Lung microvascular endothelial cell (primary cell): ENCODE data around the gene OPHN1. TPM values are rescaled to one million over a fixed set of nuclear protein-coding genes. Genes with fewer than 3 reads are reported as not detected.
"Not testable (repeated sequence)": the region's sequence is repeated elsewhere in the genome, so short reads cannot be mapped to it uniquely, and the experiment has no call there.

Experiments
- DNase-seq, 2 donors: peaks; one replicate each; pipeline versions ENCODE4 v3.0.0 to v3.0.0-alpha.2; 2010; ENCODE audit warnings: low read depth in 2 of 2
- total RNA-seq: library from RNA; depleted of rRNA; stranded (reverse); fragments of >200 nt; gene quantifications from 2 replicates; pipeline ENCODE4 v1.2.1, GENCODE V29; 2014

OPHN1 gene
- total RNA-seq, 1 donor from 2014 or later: 7.7 TPM

DNA sequence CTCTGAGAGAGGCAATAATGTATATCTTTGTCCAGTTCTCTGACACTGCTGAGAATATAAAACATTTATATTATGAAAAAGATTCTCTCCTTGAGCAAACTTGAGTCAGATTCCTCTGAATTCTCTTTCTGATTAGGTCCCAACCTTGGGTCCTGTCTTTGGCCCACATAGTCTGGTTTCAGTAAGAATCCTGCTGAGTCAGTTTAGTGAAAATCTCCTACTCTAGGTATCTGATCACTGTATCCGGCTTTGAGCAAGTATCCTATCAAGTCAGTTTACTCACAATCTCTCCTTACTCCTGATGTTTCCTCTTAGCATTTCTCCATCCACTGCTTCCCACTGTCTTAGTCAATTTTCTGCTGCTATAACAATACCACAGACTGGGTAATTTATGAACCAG is 253.9 kb downstream of the OPHN1 start:
- DNase-seq: no peak

DNA sequence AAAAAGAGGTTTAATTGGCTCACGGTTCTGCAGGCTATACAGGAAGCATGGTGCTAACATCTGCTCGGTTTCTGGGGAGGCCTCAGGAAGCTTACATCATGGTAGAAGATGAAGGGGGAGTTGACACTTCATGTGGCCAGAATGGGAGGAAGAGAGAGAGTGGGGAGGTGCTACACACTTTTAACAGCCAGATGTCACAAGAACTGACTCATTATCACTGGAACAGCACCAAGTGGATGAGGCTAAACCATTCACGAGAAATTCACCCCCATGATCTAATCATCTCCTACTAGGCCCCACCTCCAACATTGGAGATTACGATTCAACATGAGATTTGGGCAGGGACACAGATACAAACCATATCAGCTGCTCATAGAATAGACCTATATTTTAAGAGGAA is 255.8 kb downstream of the OPHN1 start:
- DNase-seq: peak in 1 of 2 donors; percentile 18

DNA sequence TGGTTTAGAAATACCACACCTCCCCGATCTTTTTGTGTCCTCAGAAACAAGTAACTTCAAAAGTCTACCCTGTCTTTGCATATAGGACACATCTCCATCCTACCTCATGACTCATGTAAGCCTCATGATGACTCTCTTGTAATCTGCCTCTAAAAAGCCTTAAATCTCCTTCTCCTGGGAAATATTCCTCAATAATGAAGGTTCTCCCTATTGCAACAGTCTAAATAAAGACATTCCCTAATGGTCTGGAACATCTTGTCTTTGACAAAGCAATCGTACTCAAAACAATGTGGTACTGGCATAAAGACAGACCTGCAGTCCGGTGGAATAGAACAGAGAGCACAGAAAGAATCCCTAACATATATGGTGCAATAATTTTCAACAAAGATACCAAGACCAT is 257.7 kb downstream of the OPHN1 start:
- DNase-seq: peak in 1 of 2 donors; percentile 12

DNA sequence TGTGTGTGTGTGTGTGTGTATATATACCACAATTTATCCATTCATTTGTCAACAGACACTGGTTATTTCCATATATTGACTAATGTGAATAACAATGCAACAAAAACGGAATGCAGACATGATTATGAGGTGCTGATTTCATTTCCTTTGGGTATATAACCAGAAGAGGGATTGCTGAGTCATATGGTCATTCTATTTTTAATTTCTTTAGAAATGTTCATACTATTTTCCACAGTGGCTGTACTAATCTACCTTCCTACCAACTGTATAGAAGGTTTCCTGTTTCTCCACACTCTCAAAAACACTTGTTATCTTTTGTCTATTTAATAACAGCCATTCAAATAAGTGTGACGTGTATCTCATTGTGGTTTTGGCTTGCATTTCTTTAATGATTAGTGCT is 269.9 kb downstream of the OPHN1 start:
- peak; percentile 85 to 86 for DNase-seq

DNA sequence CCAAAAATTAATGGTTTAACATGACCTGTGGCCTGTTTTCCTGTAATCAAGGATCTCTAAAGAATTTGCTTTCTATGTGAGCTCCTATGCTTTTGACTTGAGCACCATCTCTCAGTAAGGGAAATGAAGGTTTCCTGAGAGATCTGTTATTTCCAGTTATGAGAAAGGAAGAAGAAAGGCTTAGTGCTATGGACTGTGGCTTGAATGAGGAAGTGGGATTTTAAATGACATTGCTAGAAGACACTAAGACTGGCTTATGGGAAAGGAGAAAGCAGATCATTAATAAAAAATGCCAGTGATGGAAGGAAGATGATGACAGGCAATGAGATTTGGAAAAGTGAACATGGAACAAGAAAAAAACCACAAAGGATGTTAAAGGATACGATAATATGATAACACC is 285.4 kb downstream of the OPHN1 start:
- no peak for DNase-seq

DNA sequence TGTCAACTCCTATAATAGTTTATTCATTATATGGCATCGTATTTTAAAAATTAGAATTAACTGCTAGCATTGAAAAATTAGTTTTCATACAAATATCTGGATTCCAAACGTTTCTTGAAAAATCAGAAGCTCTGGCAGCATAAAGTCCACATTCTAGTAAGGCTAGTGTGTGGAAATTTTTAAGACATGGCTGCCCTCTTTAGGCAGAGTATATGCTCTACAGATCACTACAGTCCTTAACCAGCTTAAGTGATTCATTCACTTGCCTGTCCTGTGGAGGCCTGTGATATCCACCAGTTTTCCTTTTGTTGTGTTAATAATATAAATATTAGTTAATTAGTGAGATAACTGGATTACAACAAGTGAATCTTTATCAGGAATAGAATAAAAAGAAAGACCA is 287.2 kb downstream of the OPHN1 start:
- peak; percentile 55 to 59 for DNase-seq

DNA sequence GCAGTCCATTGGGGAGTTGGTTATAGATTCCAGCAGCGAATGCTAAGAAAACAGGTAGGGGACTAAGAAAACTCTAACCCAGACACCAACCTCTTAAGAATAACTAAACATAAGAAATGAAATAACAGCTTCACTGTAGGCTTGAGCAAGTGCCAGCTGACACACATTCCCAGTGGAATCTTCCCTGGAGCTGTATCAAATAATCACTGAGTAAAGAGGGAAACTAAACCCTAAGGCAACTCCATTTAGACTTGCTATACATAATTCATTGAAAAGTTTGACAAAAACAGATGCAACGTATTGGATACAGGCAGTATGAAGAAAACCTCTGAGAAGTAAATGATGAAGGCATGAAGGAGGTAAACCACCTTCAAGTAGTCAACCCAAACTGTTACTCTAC is 293.5 kb downstream of the OPHN1 start:
- DNase-seq: no peak

DNA sequence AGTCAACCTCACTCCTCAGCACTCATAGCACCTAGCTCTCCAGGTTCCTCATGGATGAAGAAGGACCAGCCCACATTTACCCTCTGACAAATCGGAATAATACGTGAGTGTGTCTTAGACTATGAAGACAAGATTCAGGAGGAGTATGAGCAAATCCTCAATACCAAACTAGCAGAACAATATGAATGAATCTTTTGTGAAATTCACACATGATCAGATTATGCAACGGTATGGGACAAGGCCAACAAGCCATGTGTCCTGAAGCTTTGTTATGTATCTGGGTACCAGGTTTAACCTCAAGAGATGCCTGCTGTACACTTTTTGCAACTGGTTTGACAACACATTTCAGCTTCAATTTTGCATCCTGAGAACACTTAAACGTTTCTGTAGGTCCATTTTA is 300.1 kb downstream of the OPHN1 start:
- DNase-seq: no peak

DNA sequence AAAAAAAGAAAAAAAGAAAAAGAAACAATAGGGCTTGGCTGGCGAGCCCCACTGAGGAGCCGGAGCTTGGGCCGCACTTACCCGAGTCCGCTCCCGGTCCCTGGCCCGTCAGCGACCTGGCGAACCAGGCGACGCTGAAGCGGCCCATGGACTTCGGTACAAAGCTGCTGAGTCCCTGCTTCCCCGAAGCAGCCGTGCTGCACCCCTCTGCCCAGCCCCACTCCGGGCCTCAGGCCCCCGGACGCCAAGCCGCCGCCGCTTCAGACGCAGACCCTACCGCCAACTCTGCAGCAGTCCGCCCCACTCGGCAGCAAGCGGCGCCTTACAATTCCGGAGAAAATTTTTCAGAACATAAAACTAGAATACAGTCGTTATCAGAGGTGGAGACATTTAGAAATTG is 300.5 kb downstream of the OPHN1 start:
- DNase-seq: no peak

DNA sequence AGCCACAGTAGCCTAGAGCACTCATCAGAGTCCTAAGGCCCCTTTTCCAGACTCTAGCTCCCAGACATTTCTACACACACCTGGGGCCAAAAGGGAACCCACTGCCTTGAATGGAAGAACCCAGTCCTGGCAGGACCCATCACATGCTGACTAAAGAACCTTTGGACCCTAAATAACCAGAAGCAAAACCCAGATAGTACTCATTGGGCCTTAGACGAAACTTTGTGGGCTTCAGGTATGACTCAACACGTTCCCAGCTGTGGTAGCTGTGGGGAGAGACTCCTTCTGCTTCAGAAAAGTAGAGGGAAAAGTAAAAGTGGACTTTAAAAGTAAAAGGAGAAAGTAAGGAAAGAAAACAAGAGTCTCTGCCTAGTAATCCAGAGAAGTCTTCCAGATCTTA is 311.5 kb downstream of the OPHN1 start:
- no peak for DNase-seq

DNA sequence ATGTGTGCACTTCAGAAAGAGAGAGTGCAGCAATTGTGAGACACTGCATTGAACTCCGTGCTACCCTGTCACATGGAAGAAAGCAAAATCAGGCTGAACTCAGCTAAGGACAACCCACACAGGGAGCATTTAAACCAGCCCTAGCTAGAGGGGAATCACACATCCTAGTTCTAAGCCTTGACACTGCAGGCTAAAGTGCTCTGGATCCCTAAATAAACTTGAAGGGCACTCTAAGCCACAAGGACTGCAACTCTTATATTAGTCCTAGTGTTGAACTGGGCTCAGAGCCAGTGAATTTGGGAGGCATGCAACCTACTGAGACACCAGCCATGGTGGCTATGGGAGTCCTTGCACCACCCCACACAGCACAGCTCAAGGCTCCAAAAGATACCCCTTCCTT is 311.9 kb downstream of the OPHN1 start:
- DNase-seq: no peak

DNA sequence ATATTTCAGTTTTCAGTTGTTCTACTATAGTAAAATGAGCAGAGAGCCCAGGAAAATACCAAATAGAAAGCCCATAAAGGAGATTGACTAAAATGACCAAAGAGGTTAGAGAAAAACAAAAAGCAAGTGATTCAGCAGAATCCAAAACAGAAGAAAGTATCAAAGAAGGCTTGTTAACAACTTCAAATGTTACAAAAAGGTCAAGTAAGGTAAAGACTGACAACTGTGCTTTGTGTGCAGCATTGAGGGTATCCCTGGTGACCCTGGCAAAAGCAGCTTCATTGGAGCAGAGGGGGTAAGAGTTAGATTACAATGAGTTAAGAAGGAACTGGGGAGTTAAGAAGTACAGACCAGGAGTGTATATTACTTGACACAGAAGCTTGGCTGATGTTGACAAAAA is 317.9 kb downstream of the OPHN1 start:
- DNase-seq: no peak

DNA sequence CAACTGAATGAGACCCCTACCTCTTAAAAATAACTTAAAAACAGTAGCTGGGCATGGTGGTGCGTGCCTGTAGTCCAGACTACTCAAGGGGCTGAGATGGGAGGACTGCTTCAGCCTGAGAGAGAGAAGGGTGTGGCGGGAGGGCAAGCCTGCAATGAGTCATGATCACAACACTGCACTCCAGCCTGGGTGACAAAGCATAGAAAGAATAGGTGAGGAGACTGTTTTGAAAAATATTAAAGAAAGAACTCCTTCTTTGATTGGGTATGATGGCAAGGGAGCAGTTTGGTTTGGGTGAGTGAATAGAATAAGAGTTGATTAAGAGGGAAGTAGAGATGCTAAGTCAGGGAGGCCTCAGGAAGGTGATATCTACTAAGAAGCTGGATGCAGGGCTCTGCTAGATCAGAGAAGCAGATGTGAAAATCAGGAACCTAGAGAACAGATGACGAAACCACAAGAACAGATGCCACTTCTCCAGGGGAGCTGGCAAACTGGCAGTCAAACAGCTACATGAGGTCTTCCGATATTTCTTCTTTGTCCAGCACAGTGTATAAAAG is 318.6 kb downstream of the OPHN1 start:
- no peak for DNase-seq

DNA sequence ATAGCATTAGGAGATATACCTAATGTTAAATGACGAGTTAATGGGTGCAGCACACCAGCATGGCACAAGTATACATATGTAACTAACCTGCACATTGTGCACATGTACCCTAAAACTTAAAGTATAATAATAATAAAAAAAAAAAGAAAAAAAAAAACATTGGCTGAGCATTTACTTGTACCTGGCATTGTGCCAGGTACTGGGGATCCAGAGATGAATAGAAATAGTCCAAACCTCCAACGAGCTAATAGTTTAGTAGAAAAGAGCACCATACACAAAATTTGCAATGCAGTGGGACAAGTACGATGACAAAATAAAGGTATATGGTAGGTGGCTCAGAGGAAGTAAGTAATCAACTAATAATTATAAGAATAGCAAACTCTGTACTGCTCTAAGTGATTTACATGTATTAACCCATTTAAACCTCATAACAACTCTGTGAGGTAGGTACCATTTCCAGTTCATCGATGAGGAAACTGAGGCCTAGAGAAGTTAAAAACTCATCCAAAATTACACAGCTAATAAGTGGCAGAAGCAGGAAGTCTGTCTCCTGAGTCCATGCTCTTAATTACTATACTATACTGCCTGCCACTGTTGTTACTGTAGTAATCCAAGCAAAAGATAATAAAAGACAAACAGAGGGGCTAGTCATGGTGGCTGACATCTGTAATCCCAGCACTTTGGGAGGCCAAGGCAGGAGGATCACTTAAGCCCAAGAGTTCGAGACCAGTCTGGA is 319.3 kb downstream of the OPHN1 start:
- DNase-seq: peak in 1 of 2 donors; percentile 19

DNA sequence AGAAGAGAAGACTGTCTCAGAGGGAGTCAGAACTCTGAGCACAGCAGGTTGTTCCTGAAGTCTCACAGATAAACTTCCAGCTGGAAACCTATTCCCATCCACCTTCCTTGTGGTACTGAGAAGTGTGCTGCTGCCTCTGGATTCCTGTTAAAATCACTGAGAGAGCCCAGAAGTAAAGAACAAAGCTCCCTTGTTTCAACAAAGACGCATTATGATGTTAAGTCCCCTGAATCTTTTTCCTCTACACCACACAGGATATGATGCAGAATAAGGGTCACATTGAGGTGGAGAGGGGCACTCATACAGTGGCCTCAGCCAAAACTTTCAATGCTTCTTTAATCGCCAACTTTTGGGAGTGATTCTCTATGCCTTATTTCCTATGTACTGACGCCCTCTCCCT is 321.0 kb downstream of the OPHN1 start:
- peak in 1 of 2 donors; percentile 39 for DNase-seq

DNA sequence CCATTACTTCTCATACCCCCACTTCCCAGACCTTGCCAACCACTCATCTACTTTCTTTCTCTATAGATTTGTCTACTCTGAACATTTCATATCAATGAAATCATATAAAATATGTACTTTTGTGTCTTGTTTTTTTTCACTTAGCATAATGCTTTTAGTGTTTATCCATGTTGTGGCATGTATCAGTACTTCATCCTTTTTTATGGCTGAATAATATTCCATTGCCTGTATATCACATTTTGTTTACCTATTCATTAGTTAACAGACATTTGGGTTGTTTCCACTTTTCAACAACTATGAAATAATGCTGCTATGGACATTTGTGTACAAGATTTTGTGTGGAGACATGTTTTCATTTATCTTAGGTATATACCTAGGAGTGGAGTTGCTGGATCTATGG is 324.1 kb downstream of the OPHN1 start:
- DNase-seq: no peak

DNA sequence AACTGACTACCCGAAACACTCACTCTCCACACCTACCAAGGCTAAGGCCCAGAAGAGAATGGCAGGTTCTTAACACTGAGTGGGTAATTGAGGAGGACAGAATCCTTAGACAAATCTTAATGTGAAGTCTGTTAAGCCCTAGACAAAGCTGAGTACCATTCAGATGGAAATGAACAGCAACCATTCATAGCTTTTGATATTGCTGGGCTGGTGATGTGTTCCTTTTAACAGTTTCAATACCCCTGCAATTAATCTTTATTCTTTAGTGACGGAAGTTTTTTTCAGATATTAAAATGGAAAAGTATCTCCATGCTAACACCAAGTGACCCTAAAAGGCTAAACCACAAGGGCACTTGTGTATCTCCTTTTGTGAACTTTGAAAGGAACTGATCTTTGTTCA is 334.9 kb downstream of the OPHN1 start:
- no peak for DNase-seq

DNA sequence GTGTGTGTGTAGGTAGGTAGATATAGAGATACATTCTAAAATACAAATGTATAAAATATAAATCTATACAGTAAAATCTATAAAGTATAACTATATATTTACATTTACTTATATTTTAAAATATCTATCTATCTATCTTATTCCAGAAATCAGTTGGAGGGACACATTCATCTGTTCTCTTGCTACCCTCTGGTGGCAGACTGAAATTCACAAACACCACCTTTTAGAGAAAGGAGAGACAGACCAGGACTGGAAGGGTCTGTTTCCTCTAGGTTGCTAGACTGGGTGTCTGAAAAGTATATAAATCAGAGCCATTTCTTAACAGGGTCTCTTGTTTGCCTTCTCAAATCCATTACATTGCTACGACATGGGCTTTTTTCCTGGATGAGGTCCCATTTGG is 343.0 kb downstream of the OPHN1 start:
- peak in 1 of 2 donors; percentile 7 for DNase-seq

DNA sequence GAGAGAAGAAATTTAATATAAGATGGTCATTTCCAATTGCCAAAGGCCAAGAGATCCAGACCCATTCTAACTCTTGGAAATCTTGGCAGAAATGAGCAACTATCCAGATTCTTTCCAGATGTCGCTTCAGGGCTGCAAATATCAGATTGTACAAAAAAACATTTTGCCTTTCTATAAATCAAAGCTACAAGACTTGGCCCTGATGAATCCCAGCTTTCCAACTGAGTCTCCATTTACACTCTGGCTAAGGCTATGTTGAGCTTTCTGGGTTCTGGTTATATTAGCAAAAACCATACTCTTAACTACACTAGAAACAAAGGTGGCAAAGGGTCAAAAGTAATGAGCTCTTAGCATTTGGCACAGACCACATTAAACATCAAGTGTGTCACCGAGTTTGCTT is 345.8 kb downstream of the OPHN1 start:
- DNase-seq: no peak

DNA sequence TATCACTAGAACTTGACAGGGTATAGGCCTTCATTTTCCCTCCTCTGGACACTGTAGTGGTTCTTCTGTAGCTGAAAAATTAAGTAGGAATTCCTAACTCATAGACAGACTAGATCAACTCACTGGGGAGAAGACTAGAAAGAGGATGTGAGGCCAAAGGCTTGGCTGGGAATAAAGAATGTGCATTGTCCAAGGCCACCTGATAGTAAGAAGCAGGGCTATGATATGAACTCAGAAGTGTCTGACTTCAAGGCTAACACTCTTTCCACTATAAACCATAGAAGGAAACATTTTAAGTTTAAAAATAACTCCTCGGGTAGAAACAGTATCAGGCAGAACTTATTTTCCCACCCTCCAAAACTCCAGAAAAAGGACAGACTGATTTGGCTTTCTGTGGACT is 346.6 kb downstream of the OPHN1 start:
- DNase-seq: no peak

DNA sequence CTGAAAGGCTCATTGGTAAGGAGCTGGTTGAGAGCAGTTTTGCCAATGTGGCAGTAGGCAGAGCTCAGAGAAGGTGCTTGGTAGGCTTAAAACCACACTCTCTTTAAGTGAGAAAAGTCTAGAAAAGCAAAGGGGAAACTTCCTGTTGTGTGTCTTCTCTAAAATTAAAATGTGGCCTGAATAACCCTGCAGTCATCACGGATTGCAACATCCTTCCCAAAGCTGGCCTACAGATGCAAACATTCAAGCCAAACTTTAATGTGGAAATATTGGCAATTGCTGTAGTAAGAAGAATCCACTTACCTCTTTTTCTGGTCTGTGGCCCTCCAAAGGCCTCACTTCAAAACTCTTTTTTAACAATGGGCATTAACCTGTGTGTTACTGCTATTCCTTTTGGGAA is 348.5 kb downstream of the OPHN1 start:
- DNase-seq: no peak

DNA sequence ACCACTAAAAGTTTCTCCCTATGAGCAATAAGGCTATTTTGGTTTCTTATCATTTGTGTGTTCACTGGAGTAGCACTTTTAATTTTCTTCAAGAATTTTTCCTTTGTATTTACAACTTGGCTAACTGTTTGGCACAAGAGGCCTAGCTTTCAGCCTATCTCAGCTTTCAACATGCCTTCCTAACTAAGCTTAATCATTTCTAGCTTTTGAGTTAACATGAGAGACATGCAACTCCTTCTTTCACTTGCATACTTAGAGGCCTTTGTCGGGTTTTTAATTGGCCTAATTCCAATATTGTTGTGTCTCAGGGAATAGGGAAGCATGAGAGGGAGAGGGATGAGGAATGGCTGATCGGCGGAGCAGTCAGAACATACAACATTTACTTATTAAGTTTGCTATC is 349.8 kb downstream of the OPHN1 start:
- no peak for DNase-seq

DNA sequence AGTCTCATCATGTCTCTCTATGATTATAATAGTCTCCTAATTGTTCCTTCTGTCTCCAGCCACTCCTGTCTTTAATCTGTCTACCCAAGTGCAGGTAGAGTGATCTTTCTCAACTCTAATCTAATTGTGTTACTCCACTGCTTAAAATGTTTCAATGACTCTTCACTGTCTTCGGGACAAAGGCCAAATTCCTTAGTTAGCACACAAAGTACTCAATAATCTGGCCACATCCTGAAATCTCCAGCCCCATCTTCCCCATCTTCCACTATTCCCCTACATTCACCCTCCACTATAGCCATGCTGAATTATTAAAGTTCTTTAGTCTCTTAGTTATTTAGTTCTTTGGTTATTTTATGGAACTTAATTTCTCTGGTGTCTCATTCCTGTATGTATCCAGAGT is 353.3 kb downstream of the OPHN1 start:
- DNase-seq: no peak

DNA sequence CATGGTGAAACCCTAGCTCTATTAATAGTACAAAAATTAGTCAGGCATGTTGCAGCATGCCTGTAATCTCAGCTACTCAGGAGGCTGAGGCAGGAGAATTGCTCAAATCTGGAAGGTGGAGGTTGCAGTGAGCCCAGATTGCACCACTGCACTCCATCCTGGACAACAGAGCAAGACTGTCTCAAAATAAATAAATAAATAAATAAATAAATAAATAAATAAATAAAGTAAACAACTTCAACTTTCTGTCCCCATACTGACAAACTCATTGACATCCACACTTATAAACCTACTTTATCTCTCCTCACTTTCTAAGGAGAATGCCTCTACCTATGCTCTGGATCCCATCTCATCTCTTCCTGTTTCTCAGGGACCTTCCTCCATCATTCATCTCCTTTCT is 354.5 kb downstream of the OPHN1 start:
- DNase-seq: not testable (repeated sequence)
